HUDEP-2 (cell line): ENCODE measurements around the gene SNRNP48.

Experiments
- DNase-seq, 76 experiments: peaks; one replicate each; lab custom pipeline; 2025; ENCODE audit not compliant: unreplicated experiment in 76 of 76; lab: John Stamatoyannopoulos, UW

The SNRNP48 gene

GRCh38 chr6:7589949-7590917 lies at the start of gene SNRNP48:
Gene SNRNP48, plus strand, starts transcription at chr6:7590198. Its CDS starts 60 bp downstream, at chr6:7590258.
- peak in 74 of 76 experiments; percentile 65 to 97 (median 91) for DNase-seq

GRCh38 chr6:7540595-7540994 lies 49.4 kb upstream of the SNRNP48 start:
- DNase-seq = no peak

- peak in 1 of 76 experiments; percentile 24 for DNase-seq
These were observed 48.6 kb upstream of the SNRNP48 start, which contains the start of gene DSP for GRCh38 chr6:7541175-7542064. Gene DSP, plus strand, starts transcription at chr6:7541671. Its CDS starts 245 bp downstream, at chr6:7541916.

- no peak for DNase-seq
These were observed 47.7 kb upstream of the SNRNP48 start for GRCh38 chr6:7542065-7542873.

GRCh38 chr6:7542874-7543624 lies 46.9 kb upstream of the SNRNP48 start:
- DNase-seq = no peak

- no peak for DNase-seq
These were observed 46.1 kb upstream of the SNRNP48 start for GRCh38 chr6:7543789-7544424.

- no peak for DNase-seq
These were observed 45.4 kb upstream of the SNRNP48 start for GRCh38 chr6:7544597-7544996.

- no peak for DNase-seq
These were observed 44.5 kb upstream of the SNRNP48 start for GRCh38 chr6:7545316-7546019.

- no peak for DNase-seq
These were observed 44.0 kb upstream of the SNRNP48 start for GRCh38 chr6:7546020-7546369.

- DNase-seq = no peak
These were observed 43.6 kb upstream of the SNRNP48 start for GRCh38 chr6:7546383-7546782.

GRCh38 chr6:7546896-7547295 lies 43.1 kb upstream of the SNRNP48 start:
- no peak for DNase-seq

GRCh38 chr6:7547315-7547714 lies 42.7 kb upstream of the SNRNP48 start:
- DNase-seq = no peak

GRCh38 chr6:7550433-7550801 lies 39.6 kb upstream of the SNRNP48 start:
- no peak for DNase-seq

GRCh38 chr6:7554533-7555275 lies 35.3 kb upstream of the SNRNP48 start:
- DNase-seq = no peak

GRCh38 chr6:7555671-7556070 lies 34.3 kb upstream of the SNRNP48 start:
- DNase-seq = no peak

GRCh38 chr6:7556394-7557106 lies 33.4 kb upstream of the SNRNP48 start:
- DNase-seq = no peak

GRCh38 chr6:7557652-7558051 lies 32.3 kb upstream of the SNRNP48 start:
- no peak for DNase-seq
